T-helper 22 cell (primary cell): Measurements from ENCODE around the gene IP6K3.

Experiments
- DNase-seq: peaks from one replicate; pipeline ENCODE4 v3.0.0-alpha.2; 2020; ENCODE audit warnings: low read depth

Gene IP6K3

GRCh38 chr6:33740794-33741193 is 5.9 kb downstream of the IP6K3 start:
- DNase-seq = no peak

- no peak for DNase-seq
Observed at GRCh38 chr6:33740204-33740608, 6.5 kb downstream of the IP6K3 start.

GRCh38 chr6:33739571-33739970 is 7.1 kb downstream of the IP6K3 start:
- DNase-seq = no peak

- DNase-seq = no peak
Observed at GRCh38 chr6:33738879-33739278, 7.8 kb downstream of the IP6K3 start.

- DNase-seq = no peak
Observed at GRCh38 chr6:33738153-33738552, 8.6 kb downstream of the IP6K3 start.

- no peak for DNase-seq
Observed at GRCh38 chr6:33737267-33738026, 9.3 kb downstream of the IP6K3 start.

GRCh38 chr6:33735216-33735615 is 11.5 kb downstream of the IP6K3 start:
- DNase-seq = no peak

GRCh38 chr6:33733709-33734007 is 13.0 kb downstream of the IP6K3 start:
- DNase-seq = no peak

- DNase-seq = no peak
Observed at GRCh38 chr6:33732817-33733708, 13.6 kb downstream of the IP6K3 start.

- DNase-seq = no peak
Observed at GRCh38 chr6:33732385-33732784, 14.3 kb downstream of the IP6K3 start.

- no peak for DNase-seq
Observed at GRCh38 chr6:33731751-33732282, 14.9 kb downstream of the IP6K3 start.

- DNase-seq = no peak
Observed at GRCh38 chr6:33731035-33731434, 15.7 kb downstream of the IP6K3 start.

GRCh38 chr6:33730611-33731010 is 16.1 kb downstream of the IP6K3 start:
- DNase-seq = no peak

- no peak for DNase-seq
Observed at GRCh38 chr6:33729059-33729458, 17.6 kb downstream of the IP6K3 start.

- DNase-seq = no peak
Observed at GRCh38 chr6:33728438-33728837, 18.3 kb downstream of the IP6K3 start.

GRCh38 chr6:33727932-33728331 is 18.8 kb downstream of the IP6K3 start:
- no peak for DNase-seq

GRCh38 chr6:33727126-33727525 is 19.6 kb downstream of the IP6K3 start:
- no peak for DNase-seq

GRCh38 chr6:33726696-33727095 is 20.0 kb downstream of the IP6K3 start:
- DNase-seq = no peak

- DNase-seq = no peak
Observed at GRCh38 chr6:33725891-33726673, 20.6 kb downstream of the IP6K3 start.

- no peak for DNase-seq
Observed at GRCh38 chr6:33725222-33725621, 21.5 kb downstream of the IP6K3 start.

GRCh38 chr6:33724102-33725023 is 22.3 kb downstream of the IP6K3 start:
- DNase-seq = no peak
